Prostate gland (tissue), 2 donors: Measurements from ENCODE around the gene DKC1.

ENCODE experiments used
- CTCF ChIP-seq, 4 experiments: fragments of 200-600 bp in 2 of 4; fragments of 450-650 bp in 2 of 4; sonication (generic) in 2 of 4; IDR thresholded peaks; 1 replicate in 3 of 4; 2 replicates in 1 of 4; pipeline ENCODE4 v1.5.1; 2016 to 2019; ENCODE audit warnings: antibody characterized with exemption in 4 of 4, mild to moderate bottlenecking in 2 of 4, moderate library complexity in 2 of 4
- POLR2A ChIP-seq: fragments of 450-650 bp; IDR thresholded peaks from one replicate; pipeline ENCODE4 v1.6.1; 2016; ENCODE audit warnings: antibody characterized with exemption, mild to moderate bottlenecking

- TF ChIP-seq POLR2A (no peak), CTCF (IDR thresholded peaks at IDR 0.05) (no peak)
Observed at GRCh38 chrX:154732421-154733065, 30.1 kb upstream of the DKC1 start.
